GM12878 (cell line): ENCODE data around the gene RASAL1. TPM values are rescaled to one million over a fixed set of nuclear protein-coding genes. Genes with fewer than 3 reads are reported as not detected.

ENCODE experiments used
- ASH2L ChIP-seq: fragments of 300-600, 200-600 bp; sonication (generic); IDR thresholded peaks from 2 replicates; pipeline ENCODE4 v1.6.1; 2017; ENCODE audit warnings: low read depth, mild to moderate bottlenecking, borderline replicate concordance
- BCL11A ChIP-seq: IDR thresholded peaks from 2 replicates; pipeline ENCODE4 v1.6.1; 2011; ENCODE audit warnings: low read depth, low read length
- CREM ChIP-seq: IDR thresholded peaks from 2 replicates; pipeline ENCODE4 v1.6.1; 2014; ENCODE audit warnings: antibody characterized with exemption, low read depth
- ETV6 ChIP-seq, 2 experiments: fragments of 450-650 bp in 1 of 2; IDR thresholded peaks in 1 of 2; conservative IDR thresholded peaks in 1 of 2; 2 replicates each; pipeline ENCODE4 v1.6.1; 2014; ENCODE audit warnings: antibody characterized with exemption in 1 of 2, borderline replicate concordance in 1 of 2, low read depth in 1 of 2, mild to moderate bottlenecking in 1 of 2, moderate library complexity in 1 of 2
- KAT2A ChIP-seq: conservative IDR thresholded peaks from 2 replicates; pipeline ENCODE4 v1.6.1; 2011; ENCODE audit warnings: low read depth, low read length; ENCODE audit not compliant: control insufficient read depth
- MTA3 ChIP-seq: IDR thresholded peaks from 2 replicates; pipeline ENCODE4 v1.6.1; 2012; ENCODE audit warnings: low read length, inconsistent platforms, borderline replicate concordance
- MXI1 ChIP-seq: fragments of 150-350 bp; IDR thresholded peaks from 2 replicates; pipeline ENCODE4 v1.6.1; 2011; ENCODE audit warnings: low read depth, mild to moderate bottlenecking, inconsistent platforms, low read length, improper control_type of control experiment
- MYB ChIP-seq: fragments of 150-350 bp; IDR thresholded peaks from 2 replicates; pipeline ENCODE4 v1.6.1; 2014; ENCODE audit warnings: mild to moderate bottlenecking, low read depth, low read length, borderline replicate concordance
- MYC ChIP-seq: IDR thresholded peaks from 2 replicates; pipeline ENCODE4 v1.6.1; 2011; ENCODE audit warnings: mild to moderate bottlenecking, low read length, moderate library complexity, inconsistent platforms; ENCODE audit not compliant: insufficient read depth, insufficient replicate concordance, insufficient read length, severe bottlenecking
- NFXL1 ChIP-seq: fragments of 450-650 bp; IDR thresholded peaks from 2 replicates; pipeline ENCODE4 v1.6.1; 2017; ENCODE audit warnings: antibody characterized with exemption, mild to moderate bottlenecking, borderline replicate concordance
- POLR2AphosphoS5 ChIP-seq: IDR thresholded peaks from 2 replicates; pipeline ENCODE4 v1.6.1; 2011; ENCODE audit warnings: mild to moderate bottlenecking, low read length, inconsistent platforms
- RB1 ChIP-seq: fragments of 450-650 bp; formaldehyde crosslinking; IDR thresholded peaks from 2 replicates; pipeline ENCODE4 v1.6.1; 2017; ENCODE audit warnings: mild to moderate bottlenecking, borderline replicate concordance
- RFX5 ChIP-seq: IDR thresholded peaks from 2 replicates; pipeline ENCODE4 v1.6.1; 2011; ENCODE audit warnings: low read depth, low read length, improper control_type of control experiment
- SMARCA5 ChIP-seq: fragments of 450-650 bp; IDR thresholded peaks from 2 replicates; pipeline ENCODE4 v1.6.1; 2017; ENCODE audit warnings: mild to moderate bottlenecking
- polyA plus RNA-seq, 11 experiments: library from polyadenylated mRNA; depleted of rRNA in 4 of 11; unstranded in 6 of 11; stranded (reverse) in 5 of 11; fragments of >200 nt; fragmentation: Nextera tagmentation in 4 of 11; fragmentation: Illumina TruSeq in 1 of 11; extraction: Ambion mirVana in 4 of 11; extraction: Trizol in 1 of 11; gene quantifications; 1 replicate in 1 of 11; 2 replicates in 10 of 11; pipeline versions ENCODE4 v1.2.1 to v1.2.3, GENCODE V29; 2011 to 2016; ENCODE audit warnings: inconsistent platforms in 2 of 11, missing spikeins in 2 of 11, low read depth in 1 of 11
- total RNA-seq, 4 experiments: library from RNA; depleted of rRNA in 3 of 4; stranded (reverse); fragments of >200 nt in 3 of 4; fragmentation: Illumina TruSeq in 1 of 4; extraction: Trizol in 1 of 4; gene quantifications; 2 replicates each; pipeline versions ENCODE4 v1.2.1 to v1.2.3, GENCODE V29; 2013 to 2021
- TF ChIP-seq, protein P1 (sequence below): fragments of 450-650 bp; IDR thresholded peaks from 2 replicates; pipeline ENCODE4 v1.6.1; 2016; ENCODE audit warnings: mild to moderate bottlenecking
- TF ChIP-seq, protein P2 (sequence below), 3 experiments: IDR thresholded peaks in 2 of 3; conservative IDR thresholded peaks in 1 of 3; 2 replicates each; pipeline ENCODE4 v1.5.1; 2011; ENCODE audit warnings: low read depth in 3 of 3, low read length in 3 of 3, mild to moderate bottlenecking in 3 of 3, control low read depth in 2 of 3, moderate library complexity in 2 of 3, inconsistent platforms in 1 of 3, mixed read lengths in 1 of 3; ENCODE audit not compliant: control insufficient read depth in 2 of 3, insufficient read depth in 1 of 3; ENCODE audit errors: extremely low read depth in 1 of 3
- TF ChIP-seq, protein P3 (sequence below): fragments of 450-650 bp; IDR thresholded peaks from 2 replicates; pipeline ENCODE4 v1.6.1; 2017; ENCODE audit warnings: mild to moderate bottlenecking, moderate library complexity
- TF ChIP-seq, protein P4 (sequence below): IDR thresholded peaks from 2 replicates; pipeline ENCODE4 v1.6.1; 2012; ENCODE audit warnings: low read length, inconsistent platforms

The RASAL1 gene
- total and polyA plus RNA-seq, 10 of the 15 experiments (the other 5 are each of a cell fraction or from before 2014, with no cell fraction given) = 0.12 to 1.0 (median 0.52) TPM; not detected in 6

DNA sequence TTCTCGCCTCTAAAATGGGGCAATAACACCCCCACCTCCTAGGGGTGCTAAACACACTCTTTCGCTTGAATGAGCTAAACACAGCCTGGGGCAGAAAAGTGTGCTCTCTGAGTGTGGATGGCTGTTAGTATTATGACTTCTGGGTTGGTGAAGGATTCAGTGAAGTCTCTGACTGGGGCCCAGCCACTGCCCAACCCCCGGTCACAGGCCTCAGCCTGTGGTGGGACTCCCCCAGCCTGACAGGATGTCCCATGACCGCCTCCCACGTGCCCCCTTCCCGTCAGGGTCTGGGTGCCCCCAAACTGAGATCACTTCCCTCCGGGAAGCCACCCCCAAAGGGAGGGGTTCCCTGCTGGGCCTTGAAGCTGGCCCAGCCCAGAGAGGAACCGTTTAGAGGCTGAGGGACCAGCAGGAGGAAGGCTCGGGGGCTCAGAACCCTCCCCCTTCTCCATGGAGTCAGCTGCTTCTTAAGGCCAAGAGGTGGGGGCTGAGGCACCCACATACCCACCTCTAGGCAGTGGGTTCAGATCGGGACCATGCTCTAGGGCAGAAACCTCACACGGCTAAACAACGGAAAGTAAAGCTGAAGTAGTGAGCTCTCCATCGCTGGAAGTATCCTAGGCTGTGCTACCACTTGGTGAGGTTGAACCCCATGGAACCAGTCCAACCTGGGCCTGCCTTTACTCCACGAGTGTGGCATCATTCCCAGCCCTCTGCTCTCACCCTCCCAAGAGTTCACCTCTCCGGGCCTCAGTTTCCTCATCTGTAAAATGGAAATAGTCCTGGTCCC is 65.2 kb downstream of the RASAL1 start (continued):
- TF ChIP-seq RFX5 (no peak), MXI1 (peak; percentile 81), ASH2L (no peak), NFXL1 (no peak), RB1 (no peak), MYB (no peak), MYC (no peak), KAT2A (no peak), BCL11A (0 out of 2 replicates have a peak, but pooled peaks have one; percentile 21), CREM (peak; percentile 53; the same call in 1 of the 2 replicates), SMARCA5 (peak; percentile 87), ETV6 (conservative IDR thresholded peaks at IDR 0.05 in 1 of 2, IDR thresholded peaks at IDR 0.05 in 1 of 2; ENCODE audit: borderline replicate concordance in 1 of 2, low read depth in 1 of 2) (peak in 1 of 2 experiments; percentile 51; a peak in 2 of 4 replicates), POLR2AphosphoS5 (0 out of 2 replicates have a peak, but pooled peaks have one; percentile 40), MTA3 (no peak; the same call in 1 of the 2 replicates)
- TF ChIP-seq, protein P1, sequence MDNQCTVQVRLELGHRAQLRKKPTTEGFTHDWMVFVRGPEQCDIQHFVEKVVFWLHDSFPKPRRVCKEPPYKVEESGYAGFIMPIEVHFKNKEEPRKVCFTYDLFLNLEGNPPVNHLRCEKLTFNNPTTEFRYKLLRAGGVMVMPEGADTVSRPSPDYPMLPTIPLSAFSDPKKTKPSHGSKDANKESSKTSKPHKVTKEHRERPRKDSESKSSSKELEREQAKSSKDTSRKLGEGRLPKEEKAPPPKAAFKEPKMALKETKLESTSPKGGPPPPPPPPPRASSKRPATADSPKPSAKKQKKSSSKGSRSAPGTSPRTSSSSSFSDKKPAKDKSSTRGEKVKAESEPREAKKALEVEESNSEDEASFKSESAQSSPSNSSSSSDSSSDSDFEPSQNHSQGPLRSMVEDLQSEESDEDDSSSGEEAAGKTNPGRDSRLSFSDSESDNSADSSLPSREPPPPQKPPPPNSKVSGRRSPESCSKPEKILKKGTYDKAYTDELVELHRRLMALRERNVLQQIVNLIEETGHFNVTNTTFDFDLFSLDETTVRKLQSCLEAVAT = 0 out of 2 replicates have a peak, but pooled peaks have one; percentile 68
- TF ChIP-seq, protein P2, sequence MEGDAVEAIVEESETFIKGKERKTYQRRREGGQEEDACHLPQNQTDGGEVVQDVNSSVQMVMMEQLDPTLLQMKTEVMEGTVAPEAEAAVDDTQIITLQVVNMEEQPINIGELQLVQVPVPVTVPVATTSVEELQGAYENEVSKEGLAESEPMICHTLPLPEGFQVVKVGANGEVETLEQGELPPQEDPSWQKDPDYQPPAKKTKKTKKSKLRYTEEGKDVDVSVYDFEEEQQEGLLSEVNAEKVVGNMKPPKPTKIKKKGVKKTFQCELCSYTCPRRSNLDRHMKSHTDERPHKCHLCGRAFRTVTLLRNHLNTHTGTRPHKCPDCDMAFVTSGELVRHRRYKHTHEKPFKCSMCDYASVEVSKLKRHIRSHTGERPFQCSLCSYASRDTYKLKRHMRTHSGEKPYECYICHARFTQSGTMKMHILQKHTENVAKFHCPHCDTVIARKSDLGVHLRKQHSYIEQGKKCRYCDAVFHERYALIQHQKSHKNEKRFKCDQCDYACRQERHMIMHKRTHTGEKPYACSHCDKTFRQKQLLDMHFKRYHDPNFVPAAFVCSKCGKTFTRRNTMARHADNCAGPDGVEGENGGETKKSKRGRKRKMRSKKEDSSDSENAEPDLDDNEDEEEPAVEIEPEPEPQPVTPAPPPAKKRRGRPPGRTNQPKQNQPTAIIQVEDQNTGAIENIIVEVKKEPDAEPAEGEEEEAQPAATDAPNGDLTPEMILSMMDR (IDR thresholded peaks at IDR 0.05 in 2 of 3, conservative IDR thresholded peaks at IDR 0.05 in 1 of 3; ENCODE audit: control insufficient read depth in 2 of 3, extremely low read depth in 1 of 3, insufficient read depth in 1 of 3, low read depth in 3 of 3, low read length in 3 of 3) = no peak
- TF ChIP-seq, protein P3, sequence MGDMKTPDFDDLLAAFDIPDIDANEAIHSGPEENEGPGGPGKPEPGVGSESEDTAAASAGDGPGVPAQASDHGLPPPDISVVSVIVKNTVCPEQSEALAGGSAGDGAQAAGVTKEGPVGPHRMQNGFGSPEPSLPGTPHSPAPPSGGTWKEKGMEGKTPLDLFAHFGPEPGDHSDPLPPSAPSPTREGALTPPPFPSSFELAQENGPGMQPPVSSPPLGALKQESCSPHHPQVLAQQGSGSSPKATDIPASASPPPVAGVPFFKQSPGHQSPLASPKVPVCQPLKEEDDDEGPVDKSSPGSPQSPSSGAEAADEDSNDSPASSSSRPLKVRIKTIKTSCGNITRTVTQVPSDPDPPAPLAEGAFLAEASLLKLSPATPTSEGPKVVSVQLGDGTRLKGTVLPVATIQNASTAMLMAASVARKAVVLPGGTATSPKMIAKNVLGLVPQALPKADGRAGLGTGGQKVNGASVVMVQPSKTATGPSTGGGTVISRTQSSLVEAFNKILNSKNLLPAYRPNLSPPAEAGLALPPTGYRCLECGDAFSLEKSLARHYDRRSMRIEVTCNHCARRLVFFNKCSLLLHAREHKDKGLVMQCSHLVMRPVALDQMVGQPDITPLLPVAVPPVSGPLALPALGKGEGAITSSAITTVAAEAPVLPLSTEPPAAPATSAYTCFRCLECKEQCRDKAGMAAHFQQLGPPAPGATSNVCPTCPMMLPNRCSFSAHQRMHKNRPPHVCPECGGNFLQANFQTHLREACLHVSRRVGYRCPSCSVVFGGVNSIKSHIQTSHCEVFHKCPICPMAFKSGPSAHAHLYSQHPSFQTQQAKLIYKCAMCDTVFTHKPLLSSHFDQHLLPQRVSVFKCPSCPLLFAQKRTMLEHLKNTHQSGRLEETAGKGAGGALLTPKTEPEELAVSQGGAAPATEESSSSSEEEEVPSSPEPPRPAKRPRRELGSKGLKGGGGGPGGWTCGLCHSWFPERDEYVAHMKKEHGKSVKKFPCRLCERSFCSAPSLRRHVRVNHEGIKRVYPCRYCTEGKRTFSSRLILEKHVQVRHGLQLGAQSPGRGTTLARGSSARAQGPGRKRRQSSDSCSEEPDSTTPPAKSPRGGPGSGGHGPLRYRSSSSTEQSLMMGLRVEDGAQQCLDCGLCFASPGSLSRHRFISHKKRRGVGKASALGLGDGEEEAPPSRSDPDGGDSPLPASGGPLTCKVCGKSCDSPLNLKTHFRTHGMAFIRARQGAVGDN = peak; percentile 60; the same call in 1 of the 2 replicates
- TF ChIP-seq, protein P4, sequence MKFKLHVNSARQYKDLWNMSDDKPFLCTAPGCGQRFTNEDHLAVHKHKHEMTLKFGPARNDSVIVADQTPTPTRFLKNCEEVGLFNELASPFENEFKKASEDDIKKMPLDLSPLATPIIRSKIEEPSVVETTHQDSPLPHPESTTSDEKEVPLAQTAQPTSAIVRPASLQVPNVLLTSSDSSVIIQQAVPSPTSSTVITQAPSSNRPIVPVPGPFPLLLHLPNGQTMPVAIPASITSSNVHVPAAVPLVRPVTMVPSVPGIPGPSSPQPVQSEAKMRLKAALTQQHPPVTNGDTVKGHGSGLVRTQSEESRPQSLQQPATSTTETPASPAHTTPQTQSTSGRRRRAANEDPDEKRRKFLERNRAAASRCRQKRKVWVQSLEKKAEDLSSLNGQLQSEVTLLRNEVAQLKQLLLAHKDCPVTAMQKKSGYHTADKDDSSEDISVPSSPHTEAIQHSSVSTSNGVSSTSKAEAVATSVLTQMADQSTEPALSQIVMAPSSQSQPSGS = peak; percentile 35; the same call in 1 of the 2 replicates
